IMR-90 (cell line): Measurements from ENCODE around the gene DLX1.
"Not testable (repeated sequence)": the region's sequence is repeated elsewhere in the genome, so short reads cannot be mapped to it uniquely, and the experiment has no call there.

ENCODE experiments used
- FOS ChIP-seq: fragments of 150-350 bp; IDR thresholded peaks from 2 replicates; pipeline ENCODE4 v1.6.1; 2016; ENCODE audit warnings: low read depth, low read length
- MAZ ChIP-seq: IDR thresholded peaks from 2 replicates; pipeline ENCODE4 v1.6.1; 2012; ENCODE audit warnings: low read depth, mild to moderate bottlenecking, low read length, improper control_type of control experiment, moderate library complexity, borderline replicate concordance
- MXI1 ChIP-seq: IDR thresholded peaks from 2 replicates; pipeline ENCODE4 v1.6.1; 2012; ENCODE audit warnings: low read depth, mild to moderate bottlenecking, low read length, moderate library complexity, borderline replicate concordance
- POLR2A ChIP-seq: IDR thresholded peaks from 2 replicates; pipeline ENCODE4 v1.6.1; 2012; ENCODE audit warnings: mild to moderate bottlenecking, low read depth, low read length
- RAD21 ChIP-seq: IDR thresholded peaks from 2 replicates; pipeline ENCODE4 v1.6.1; 2012; ENCODE audit warnings: low read length, improper control_type of control experiment
- RCOR1 ChIP-seq: IDR thresholded peaks from 2 replicates; pipeline ENCODE4 v1.6.1; 2012; ENCODE audit warnings: mild to moderate bottlenecking, low read length, improper control_type of control experiment; ENCODE audit not compliant: insufficient replicate concordance
- RFX5 ChIP-seq: IDR thresholded peaks from 2 replicates; pipeline ENCODE4 v1.8.0; 2012; ENCODE audit warnings: low read depth, mild to moderate bottlenecking, low read length, moderate library complexity
- TF ChIP-seq, protein P1 (sequence below): conservative IDR thresholded peaks from 2 replicates; pipeline ENCODE4 v1.5.1; 2012; ENCODE audit warnings: mild to moderate bottlenecking, low read depth, low read length, improper control_type of control experiment
- TF ChIP-seq, protein P2 (sequence below): fragments of 150-350 bp; IDR thresholded peaks from 2 replicates; pipeline ENCODE4 v1.6.1; 2016; ENCODE audit warnings: low read depth, mild to moderate bottlenecking, low read length, moderate library complexity, borderline replicate concordance
- TF ChIP-seq, protein P3 (sequence below): fragments of 150-350 bp; IDR thresholded peaks from 2 replicates; pipeline ENCODE4 v1.6.1; 2017; ENCODE audit warnings: mild to moderate bottlenecking, antibody characterized with exemption, low read length, low read depth

DNA sequence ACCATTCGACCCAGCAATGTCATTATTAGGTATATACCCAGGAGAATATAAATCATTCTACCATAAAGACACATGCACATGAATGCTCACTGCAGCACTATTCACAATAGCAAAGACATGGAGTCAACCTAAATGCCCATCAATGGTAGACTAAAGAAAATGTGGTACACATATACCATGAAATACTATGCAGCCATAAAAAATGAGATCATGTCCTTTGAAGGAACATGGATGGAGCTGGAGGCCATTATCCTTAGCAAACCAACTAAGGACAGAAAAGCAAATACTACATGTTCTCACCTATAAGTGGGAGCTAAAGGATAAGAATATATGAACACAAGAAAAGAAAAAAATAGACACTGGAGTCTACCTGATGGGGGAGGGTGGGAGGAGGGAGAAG, 53.4 kb downstream of the DLX1 start:
- TF ChIP-seq MXI1, RFX5, FOS, RCOR1, RAD21, POLR2A, MAZ: not testable (repeated sequence)
- TF ChIP-seq, protein P1, sequence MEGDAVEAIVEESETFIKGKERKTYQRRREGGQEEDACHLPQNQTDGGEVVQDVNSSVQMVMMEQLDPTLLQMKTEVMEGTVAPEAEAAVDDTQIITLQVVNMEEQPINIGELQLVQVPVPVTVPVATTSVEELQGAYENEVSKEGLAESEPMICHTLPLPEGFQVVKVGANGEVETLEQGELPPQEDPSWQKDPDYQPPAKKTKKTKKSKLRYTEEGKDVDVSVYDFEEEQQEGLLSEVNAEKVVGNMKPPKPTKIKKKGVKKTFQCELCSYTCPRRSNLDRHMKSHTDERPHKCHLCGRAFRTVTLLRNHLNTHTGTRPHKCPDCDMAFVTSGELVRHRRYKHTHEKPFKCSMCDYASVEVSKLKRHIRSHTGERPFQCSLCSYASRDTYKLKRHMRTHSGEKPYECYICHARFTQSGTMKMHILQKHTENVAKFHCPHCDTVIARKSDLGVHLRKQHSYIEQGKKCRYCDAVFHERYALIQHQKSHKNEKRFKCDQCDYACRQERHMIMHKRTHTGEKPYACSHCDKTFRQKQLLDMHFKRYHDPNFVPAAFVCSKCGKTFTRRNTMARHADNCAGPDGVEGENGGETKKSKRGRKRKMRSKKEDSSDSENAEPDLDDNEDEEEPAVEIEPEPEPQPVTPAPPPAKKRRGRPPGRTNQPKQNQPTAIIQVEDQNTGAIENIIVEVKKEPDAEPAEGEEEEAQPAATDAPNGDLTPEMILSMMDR, result not testable (repeated sequence)
- TF ChIP-seq, protein P2, sequence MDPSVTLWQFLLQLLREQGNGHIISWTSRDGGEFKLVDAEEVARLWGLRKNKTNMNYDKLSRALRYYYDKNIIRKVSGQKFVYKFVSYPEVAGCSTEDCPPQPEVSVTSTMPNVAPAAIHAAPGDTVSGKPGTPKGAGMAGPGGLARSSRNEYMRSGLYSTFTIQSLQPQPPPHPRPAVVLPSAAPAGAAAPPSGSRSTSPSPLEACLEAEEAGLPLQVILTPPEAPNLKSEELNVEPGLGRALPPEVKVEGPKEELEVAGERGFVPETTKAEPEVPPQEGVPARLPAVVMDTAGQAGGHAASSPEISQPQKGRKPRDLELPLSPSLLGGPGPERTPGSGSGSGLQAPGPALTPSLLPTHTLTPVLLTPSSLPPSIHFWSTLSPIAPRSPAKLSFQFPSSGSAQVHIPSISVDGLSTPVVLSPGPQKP, result not testable (repeated sequence)
- TF ChIP-seq, protein P3, sequence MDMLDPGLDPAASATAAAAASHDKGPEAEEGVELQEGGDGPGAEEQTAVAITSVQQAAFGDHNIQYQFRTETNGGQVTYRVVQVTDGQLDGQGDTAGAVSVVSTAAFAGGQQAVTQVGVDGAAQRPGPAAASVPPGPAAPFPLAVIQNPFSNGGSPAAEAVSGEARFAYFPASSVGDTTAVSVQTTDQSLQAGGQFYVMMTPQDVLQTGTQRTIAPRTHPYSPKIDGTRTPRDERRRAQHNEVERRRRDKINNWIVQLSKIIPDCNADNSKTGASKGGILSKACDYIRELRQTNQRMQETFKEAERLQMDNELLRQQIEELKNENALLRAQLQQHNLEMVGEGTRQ, result not testable (repeated sequence)
